Measurements from ENCODE around the gene CDCA5.

DNA sequence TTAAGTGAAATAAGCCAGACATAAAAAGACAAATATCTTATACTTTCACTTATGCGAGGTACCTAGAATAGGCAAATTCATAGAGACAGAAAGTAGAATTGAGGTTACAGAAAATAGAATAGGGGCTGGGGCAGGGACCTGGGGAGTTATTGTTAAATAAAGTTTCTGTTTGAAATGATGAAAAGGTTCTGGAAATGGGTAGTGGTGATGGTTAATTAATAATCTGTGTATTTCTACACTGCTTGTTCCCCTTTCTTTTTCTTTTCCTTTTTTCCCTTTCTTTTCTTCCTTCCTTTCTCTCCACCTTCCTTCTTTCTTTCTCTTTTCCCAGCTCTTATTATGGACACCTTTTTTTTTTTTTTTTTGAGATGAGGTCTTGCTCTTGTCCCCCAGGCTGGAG is 28.3 kb downstream of the CDCA5 start:
- TF ChIP-seq CEBPB (IDR thresholded peaks at IDR 0.05): no peak
- TF ChIP-seq EP300 (IDR thresholded peaks at IDR 0.05): no peak
- TF ChIP-seq, protein P1, sequence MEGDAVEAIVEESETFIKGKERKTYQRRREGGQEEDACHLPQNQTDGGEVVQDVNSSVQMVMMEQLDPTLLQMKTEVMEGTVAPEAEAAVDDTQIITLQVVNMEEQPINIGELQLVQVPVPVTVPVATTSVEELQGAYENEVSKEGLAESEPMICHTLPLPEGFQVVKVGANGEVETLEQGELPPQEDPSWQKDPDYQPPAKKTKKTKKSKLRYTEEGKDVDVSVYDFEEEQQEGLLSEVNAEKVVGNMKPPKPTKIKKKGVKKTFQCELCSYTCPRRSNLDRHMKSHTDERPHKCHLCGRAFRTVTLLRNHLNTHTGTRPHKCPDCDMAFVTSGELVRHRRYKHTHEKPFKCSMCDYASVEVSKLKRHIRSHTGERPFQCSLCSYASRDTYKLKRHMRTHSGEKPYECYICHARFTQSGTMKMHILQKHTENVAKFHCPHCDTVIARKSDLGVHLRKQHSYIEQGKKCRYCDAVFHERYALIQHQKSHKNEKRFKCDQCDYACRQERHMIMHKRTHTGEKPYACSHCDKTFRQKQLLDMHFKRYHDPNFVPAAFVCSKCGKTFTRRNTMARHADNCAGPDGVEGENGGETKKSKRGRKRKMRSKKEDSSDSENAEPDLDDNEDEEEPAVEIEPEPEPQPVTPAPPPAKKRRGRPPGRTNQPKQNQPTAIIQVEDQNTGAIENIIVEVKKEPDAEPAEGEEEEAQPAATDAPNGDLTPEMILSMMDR (IDR thresholded peaks at IDR 0.05): no peak
- TF ChIP-seq RFX5 (IDR thresholded peaks at IDR 0.05): no peak
- no peak for TF ChIP-seq RCOR1 (IDR thresholded peaks at IDR 0.05; ENCODE audit: low read depth, low read length)
- TF ChIP-seq, protein P2, sequence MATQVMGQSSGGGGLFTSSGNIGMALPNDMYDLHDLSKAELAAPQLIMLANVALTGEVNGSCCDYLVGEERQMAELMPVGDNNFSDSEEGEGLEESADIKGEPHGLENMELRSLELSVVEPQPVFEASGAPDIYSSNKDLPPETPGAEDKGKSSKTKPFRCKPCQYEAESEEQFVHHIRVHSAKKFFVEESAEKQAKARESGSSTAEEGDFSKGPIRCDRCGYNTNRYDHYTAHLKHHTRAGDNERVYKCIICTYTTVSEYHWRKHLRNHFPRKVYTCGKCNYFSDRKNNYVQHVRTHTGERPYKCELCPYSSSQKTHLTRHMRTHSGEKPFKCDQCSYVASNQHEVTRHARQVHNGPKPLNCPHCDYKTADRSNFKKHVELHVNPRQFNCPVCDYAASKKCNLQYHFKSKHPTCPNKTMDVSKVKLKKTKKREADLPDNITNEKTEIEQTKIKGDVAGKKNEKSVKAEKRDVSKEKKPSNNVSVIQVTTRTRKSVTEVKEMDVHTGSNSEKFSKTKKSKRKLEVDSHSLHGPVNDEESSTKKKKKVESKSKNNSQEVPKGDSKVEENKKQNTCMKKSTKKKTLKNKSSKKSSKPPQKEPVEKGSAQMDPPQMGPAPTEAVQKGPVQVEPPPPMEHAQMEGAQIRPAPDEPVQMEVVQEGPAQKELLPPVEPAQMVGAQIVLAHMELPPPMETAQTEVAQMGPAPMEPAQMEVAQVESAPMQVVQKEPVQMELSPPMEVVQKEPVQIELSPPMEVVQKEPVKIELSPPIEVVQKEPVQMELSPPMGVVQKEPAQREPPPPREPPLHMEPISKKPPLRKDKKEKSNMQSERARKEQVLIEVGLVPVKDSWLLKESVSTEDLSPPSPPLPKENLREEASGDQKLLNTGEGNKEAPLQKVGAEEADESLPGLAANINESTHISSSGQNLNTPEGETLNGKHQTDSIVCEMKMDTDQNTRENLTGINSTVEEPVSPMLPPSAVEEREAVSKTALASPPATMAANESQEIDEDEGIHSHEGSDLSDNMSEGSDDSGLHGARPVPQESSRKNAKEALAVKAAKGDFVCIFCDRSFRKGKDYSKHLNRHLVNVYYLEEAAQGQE (IDR thresholded peaks at IDR 0.05): no peak
- no peak for TF ChIP-seq CBX2 (IDR thresholded peaks at IDR 0.05; ENCODE audit: borderline replicate concordance, low read depth)
- no peak for TF ChIP-seq CHD2 (IDR thresholded peaks at IDR 0.05; ENCODE audit: low read length, partially characterized antibody)
- TF ChIP-seq HDAC2 (IDR thresholded peaks at IDR 0.05): no peak
